Esophagus muscularis mucosa (tissue), 4 donors: ENCODE results near the gene TMOD1. TPM values are rescaled to one million over a fixed set of nuclear protein-coding genes. Genes with fewer than 3 reads are reported as not detected.
A peak's percentile ranks its signal among the peaks of the same experiment; 100 is the strongest.

ENCODE experiments used
- DNase-seq: peaks from one replicate; pipeline ENCODE4 v3.0.0-alpha.2; 2017; ENCODE audit errors: extremely low spot score
- H3K27ac ChIP-seq, 4 donors: fragments of 200-600 bp; sonication (generic); replicated peaks in 1 of 4; 1 replicate in 3 of 4; 2 replicates in 1 of 4; pipeline ENCODE4 v1.5.1; 2016 to 2019; ENCODE audit warnings: mild to moderate bottlenecking in 1 of 4
- H3K27me3 ChIP-seq, 4 donors: fragments of 200-600 bp; sonication (generic); one replicate each; pipeline versions ENCODE4 v1.5.1 to v1.6.0; 2016 to 2019
- H3K36me3 ChIP-seq, 4 donors: fragments of 200-600 bp; sonication (generic); one replicate each; pipeline ENCODE4 v1.5.1; 2016 to 2019
- H3K4me1 ChIP-seq, 4 donors: fragments of 200-600 bp; sonication (generic); one replicate each; pipeline ENCODE4 v1.5.1; 2016 to 2019
- H3K4me3 ChIP-seq, 4 donors: fragments of 200-600 bp; sonication (generic); 1 replicate in 2 of 4; 2 replicates in 2 of 4; pipeline ENCODE4 v1.5.1; 2016 to 2019; ENCODE audit warnings: mild to moderate bottlenecking in 4 of 4, moderate library complexity in 1 of 4
- H3K9me3 ChIP-seq, 4 donors: fragments of 200-600 bp; sonication (generic); 1 replicate in 3 of 4; 2 replicates in 1 of 4; pipeline ENCODE4 v1.5.1; 2016 to 2019
- CTCF ChIP-seq, 3 experiments: fragments of 200-600 bp in 2 of 3; fragments of 450-650 bp in 1 of 3; sonication (generic) in 2 of 3; IDR thresholded peaks; one replicate each; pipeline ENCODE4 v1.5.1; 2017 to 2019; ENCODE audit warnings: antibody characterized with exemption in 3 of 3, mild to moderate bottlenecking in 2 of 3, moderate library complexity in 1 of 3
- EP300 ChIP-seq: sonication (generic); formaldehyde crosslinking; IDR thresholded peaks from one replicate; pipeline ENCODE4 v1.6.1; 2017; ENCODE audit warnings: antibody characterized with exemption
- POLR2A ChIP-seq: fragments of 450-650 bp; IDR thresholded peaks from one replicate; pipeline ENCODE4 v1.6.1; 2017; ENCODE audit warnings: antibody characterized with exemption, moderate library complexity, mild to moderate bottlenecking, low read depth
- POLR2AphosphoS5 ChIP-seq, 2 donors: sonication (generic); formaldehyde crosslinking; IDR thresholded peaks; one replicate each; pipeline ENCODE4 v1.6.1; 2017; ENCODE audit warnings: antibody characterized with exemption in 2 of 2
- WGBS: methylation state at CpG from one replicate; pipeline ENCODE4 v1.1.5; 2018; 5-methylcytosine and 5-hydroxymethylcytosine counted together
- intact Hi-C: fragments of 100-400 bp; cut with DNase I; formaldehyde crosslinking; loops from one replicate; pipeline ENCODE4 v1.15.1; 2023
- total RNA-seq, 4 donors: library from RNA; depleted of rRNA; stranded (reverse); fragments of >200 nt; gene quantifications; one replicate each; pipeline versions ENCODE4 v1.1.0 to v1.2.1, GENCODE V29; 2016

The TMOD1 gene
- total RNA-seq, 4 donors from 2014 or later: 68.4 to 97.6 (median 71.6) TPM

- Histone ChIP-seq H3K9me3 (no peaks in the 10 kb centered on the region), H3K36me3 (peaks cover 0 to 7% (median 0%) of the 10 kb centered on the region in 4 donors), H3K27ac (peak overlapping the region; percentile 7 to 95 (median 50)), H3K4me3 (no peak overlapping the region), H3K27me3 (no peaks in the 10 kb centered on the region), H3K4me1 (peaks cover 51 to 88% (median 71%) of the 10 kb centered on the region in 4 donors)
- no peak for DNase-seq
- TF ChIP-seq POLR2A: no peak
- no peak for TF ChIP-seq CTCF (IDR thresholded peaks at IDR 0.05)
- no peak for TF ChIP-seq POLR2AphosphoS5 (IDR thresholded peaks at IDR 0.05)
- TF ChIP-seq EP300: no peak
- 92% methylated on average over 6 of the region's 6 CpGs for WGBS
- intact Hi-C loops: no loop called here
These were observed 10.4 kb downstream of the TMOD1 start for GRCh38 chr9:97511655-97512427.

- intact Hi-C loops: no loop called here
These were observed 11.6 kb downstream of the TMOD1 start for GRCh38 chr9:97512966-97513560.

GRCh38 chr9:97514531-97514930 lies 13.1 kb downstream of the TMOD1 start:
- Histone ChIP-seq H3K36me3 (peaks cover 0 to 7% (median 0%) of the 10 kb centered on the region in 4 donors), H3K9me3 (no peaks in the 10 kb centered on the region), H3K4me3 (no peak overlapping the region), H3K27ac (peak overlapping the region; percentile 5 to 91 (median 59)), H3K27me3 (no peaks in the 10 kb centered on the region), H3K4me1 (peaks cover 63 to 88% (median 74%) of the 10 kb centered on the region in 4 donors)
- TF ChIP-seq POLR2AphosphoS5 (IDR thresholded peaks at IDR 0.05): no peak
- TF ChIP-seq EP300: no peak
- no peak for TF ChIP-seq CTCF (IDR thresholded peaks at IDR 0.05)
- no peak for TF ChIP-seq POLR2A
- intact Hi-C loops: no loop called here
- WGBS: 86% methylated on average over 9 of the region's 9 CpGs
- DNase-seq: no peak

More at GRCh38 chr9:97512966-97513560, 11.6 kb downstream of the TMOD1 start:
- Histone ChIP-seq H3K27ac (no peak overlapping the region), H3K27me3 (no peaks in the 10 kb centered on the region), H3K4me1 (peaks cover 59 to 88% (median 71%) of the 10 kb centered on the region in 4 donors), H3K9me3 (no peaks in the 10 kb centered on the region), H3K36me3 (peaks cover 0 to 7% (median 0%) of the 10 kb centered on the region in 4 donors), H3K4me3 (no peak overlapping the region)
- TF ChIP-seq POLR2A (no peak), EP300 (no peak), POLR2AphosphoS5 (IDR thresholded peaks at IDR 0.05) (no peak), CTCF (IDR thresholded peaks at IDR 0.05) (no peak)
- DNase-seq: no peak
- 92% methylated on average over 6 of the region's 8 CpGs for WGBS

GRCh38 chr9:97515662-97516061 lies 14.2 kb downstream of the TMOD1 start:
- 85% methylated on average over 6 of the region's 6 CpGs for WGBS
- Histone ChIP-seq H3K27ac (peak overlapping the region; percentile 81 to 91 (median 86)), H3K4me1 (peaks cover 71 to 88% (median 75%) of the 10 kb centered on the region in 4 donors), H3K9me3 (no peaks in the 10 kb centered on the region), H3K36me3 (peaks cover 0 to 7% (median 0%) of the 10 kb centered on the region in 4 donors), H3K27me3 (no peaks in the 10 kb centered on the region), H3K4me3 (no peak overlapping the region)
- intact Hi-C loops: no loop called here
- DNase-seq: no peak
- TF ChIP-seq POLR2A (no peak), CTCF (IDR thresholded peaks at IDR 0.05) (no peak), POLR2AphosphoS5 (IDR thresholded peaks at IDR 0.05) (no peak), EP300 (no peak)
